NT2/D1 (cell line): ENCODE results near the gene CAMTA1.

Source experiments
- SUZ12 ChIP-seq: IDR thresholded peaks from 2 replicates; pipeline ENCODE4 v1.6.1; 2011; ENCODE audit not compliant: insufficient read length, insufficient read depth; ENCODE audit errors: extremely low read depth
- YY1 ChIP-seq: IDR thresholded peaks from 2 replicates; pipeline ENCODE4 v1.6.1; 2011; ENCODE audit not compliant: insufficient read length, insufficient read depth
- ZNF274 ChIP-seq: IDR thresholded peaks from 2 replicates; pipeline ENCODE4 v1.6.1; 2011; ENCODE audit warnings: mild to moderate bottlenecking, low read depth, low read length

- TF ChIP-seq SUZ12 (no peak), ZNF274 (no peak), YY1 (no peak)
Observed at GRCh38 chr1:7777591-7777990, 992.3 kb downstream of the CAMTA1 start.
